NCI-H2196 (cell line): ENCODE data around the gene CCDC12.

Experiments
- DNase-seq: peaks from one replicate; lab custom pipeline; 2025; ENCODE audit not compliant: unreplicated experiment; lab: John Stamatoyannopoulos, UW

The CCDC12 gene

DNA sequence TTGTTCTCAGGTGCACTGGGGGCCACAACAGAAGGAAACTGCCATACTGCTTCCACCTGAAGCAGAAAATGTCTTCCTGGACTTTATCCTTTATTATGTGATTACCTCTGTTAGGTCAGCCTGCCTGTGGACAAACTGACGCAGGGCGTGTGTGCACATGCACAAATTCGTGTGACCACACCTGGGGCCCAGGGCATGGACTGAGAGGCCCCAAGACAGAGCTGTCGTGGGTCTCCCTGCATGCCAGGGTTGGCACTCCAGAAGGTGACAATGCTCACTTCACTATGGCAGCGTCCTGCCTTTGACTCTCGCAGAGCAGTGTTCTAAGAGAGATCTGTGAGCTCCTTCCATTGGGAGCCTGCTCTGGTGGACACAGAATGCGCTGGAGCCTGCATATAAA lies 34.5 kb downstream of the CCDC12 start:
- DNase-seq, result no peak

DNA sequence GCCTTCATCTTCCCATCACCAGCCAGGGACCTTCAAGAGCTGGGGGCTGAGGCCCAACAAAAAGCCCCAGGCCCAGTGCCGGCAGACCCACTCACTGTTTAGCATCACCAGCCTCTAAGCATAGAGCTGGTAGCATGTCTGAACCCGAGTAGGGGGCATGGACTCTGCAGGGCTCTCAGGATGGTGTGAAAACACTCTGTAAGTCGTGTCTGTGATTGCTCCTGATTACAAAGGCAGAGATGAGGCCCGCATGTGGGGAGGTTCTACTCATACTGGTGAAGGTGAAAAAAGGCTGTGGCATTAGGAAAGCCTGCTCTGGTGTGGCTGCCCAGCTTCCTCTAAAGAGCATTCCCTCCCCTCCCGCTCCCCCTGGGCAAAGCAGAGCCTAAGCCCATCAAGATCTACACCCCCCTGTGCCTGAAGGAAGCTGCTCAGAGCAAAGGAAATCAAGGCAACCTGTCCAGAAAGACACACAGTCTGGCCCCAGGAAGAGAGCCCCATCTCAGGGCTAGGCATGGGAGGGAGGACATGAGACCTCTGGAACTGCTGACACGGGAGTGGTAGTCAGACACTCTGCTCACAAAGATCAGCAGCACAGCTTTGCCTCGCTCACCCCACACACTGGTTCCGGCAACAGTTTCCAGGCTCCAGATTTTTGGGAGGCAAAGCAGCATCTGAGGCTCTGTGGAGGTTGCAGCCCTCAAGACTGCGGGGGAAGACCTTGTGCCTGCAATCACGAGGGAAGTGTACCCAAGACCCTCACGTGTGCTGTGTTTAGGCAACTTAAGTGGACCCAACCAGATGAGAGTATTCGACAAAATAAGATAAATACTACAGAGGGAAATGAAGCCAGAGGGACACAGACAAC lies 36.7 kb downstream of the CCDC12 start:
- DNase-seq, result no peak

DNA sequence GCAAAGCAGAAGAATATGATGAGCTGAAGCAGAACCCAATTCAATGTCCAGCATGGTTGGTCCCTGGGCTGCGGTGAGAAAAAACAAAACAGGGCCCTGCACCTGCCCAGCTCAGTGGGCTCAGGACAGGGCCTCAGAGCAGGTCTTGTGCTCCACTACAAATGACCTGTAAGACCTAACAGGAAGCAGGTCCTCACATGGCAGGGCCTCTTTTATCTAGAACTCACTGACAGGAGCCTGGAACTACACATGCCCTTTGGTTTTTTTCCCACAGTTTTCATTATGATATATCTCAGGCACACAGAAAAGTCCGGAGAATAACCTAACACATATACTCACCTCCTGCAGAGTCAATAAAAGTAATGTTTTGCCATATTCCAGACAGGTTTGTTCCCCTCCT lies 38.4 kb downstream of the CCDC12 start:
- no peak for DNase-seq

DNA sequence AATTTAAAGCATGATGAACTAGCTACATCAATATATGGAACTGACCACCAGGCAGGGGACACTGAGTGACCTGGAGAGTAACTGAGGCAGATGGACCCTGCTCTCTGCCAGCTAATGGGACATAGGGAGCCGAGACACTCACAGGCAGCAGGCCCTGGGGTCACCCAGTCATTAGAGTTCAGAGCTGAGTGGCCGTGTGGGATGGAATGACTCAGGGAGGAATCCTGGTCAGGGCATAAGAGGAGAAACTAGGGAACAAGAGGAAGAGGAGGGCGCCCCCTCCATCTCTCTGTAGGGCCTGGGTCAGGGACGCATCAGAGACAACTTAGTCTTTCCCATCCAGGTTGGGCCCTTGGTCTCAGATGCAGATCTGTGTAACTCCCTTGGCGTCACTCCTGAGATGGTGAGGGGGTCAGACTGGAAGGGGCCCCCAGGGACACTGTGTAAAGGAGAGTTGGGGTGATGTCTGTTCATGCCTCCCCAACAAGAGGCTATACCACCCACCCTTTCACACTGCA lies 39.8 kb downstream of the CCDC12 start:
- no peak for DNase-seq

DNA sequence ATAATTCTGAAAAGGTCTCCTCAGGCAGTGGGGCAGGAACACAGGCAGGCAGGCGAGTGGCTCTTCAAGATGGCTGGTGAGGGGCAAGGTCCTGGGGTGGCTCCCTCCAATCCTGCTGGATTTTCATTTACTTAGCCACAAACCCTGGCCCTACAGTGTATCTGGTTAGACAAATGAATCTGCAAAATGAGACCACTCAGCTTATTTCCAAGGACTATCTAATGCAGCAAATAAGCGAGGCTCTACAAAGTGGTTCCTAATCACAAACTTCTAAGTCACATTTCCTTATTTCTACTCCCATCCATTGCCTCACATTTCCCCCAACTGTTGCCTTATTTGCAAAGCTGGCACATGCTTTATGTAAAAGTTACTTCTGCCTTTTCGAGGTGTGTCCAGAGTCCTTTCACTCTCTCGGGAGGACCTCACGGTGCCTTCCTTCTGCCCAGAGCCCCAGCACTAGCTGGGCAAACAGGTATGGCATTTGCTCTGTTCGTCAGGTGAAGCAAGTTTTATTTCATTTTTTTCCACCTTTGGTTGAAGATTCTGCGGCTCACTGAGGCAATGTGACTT lies 40.5 kb downstream of the CCDC12 start:
- DNase-seq, result no peak

DNA sequence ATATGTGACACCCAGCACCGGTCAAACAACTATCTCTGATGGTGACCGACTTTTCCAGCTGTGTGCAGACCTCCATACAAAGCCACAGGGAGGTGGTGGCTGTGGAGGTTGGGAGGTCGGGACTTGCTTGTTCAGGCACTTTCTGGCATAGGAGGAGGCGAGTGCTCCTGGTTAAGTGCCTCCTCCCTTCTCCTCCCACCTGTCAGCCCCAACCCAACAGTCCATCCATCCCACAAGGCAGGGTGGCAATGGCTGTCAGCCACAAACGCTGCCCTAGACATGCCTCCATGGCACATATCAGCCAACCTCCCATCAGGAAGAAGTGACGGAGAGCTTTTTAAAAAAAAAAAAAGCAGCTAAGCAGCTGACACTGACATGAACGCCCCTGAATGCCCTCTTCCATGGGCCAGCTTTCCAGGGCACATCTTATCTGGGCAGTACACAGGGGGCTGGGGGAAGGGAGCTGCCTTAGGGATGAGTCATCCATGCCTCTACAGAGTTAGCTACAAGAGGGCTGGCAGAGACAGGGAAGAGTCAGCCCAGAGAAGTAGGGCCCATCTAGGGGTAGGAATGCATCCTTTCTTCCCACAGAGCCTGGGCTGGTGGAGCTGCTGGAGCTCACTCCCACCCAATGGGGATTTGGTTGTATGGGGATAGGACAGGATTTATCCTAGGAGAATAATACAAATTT lies 41.2 kb downstream of the CCDC12 start:
- DNase-seq, result peak; percentile 34

DNA sequence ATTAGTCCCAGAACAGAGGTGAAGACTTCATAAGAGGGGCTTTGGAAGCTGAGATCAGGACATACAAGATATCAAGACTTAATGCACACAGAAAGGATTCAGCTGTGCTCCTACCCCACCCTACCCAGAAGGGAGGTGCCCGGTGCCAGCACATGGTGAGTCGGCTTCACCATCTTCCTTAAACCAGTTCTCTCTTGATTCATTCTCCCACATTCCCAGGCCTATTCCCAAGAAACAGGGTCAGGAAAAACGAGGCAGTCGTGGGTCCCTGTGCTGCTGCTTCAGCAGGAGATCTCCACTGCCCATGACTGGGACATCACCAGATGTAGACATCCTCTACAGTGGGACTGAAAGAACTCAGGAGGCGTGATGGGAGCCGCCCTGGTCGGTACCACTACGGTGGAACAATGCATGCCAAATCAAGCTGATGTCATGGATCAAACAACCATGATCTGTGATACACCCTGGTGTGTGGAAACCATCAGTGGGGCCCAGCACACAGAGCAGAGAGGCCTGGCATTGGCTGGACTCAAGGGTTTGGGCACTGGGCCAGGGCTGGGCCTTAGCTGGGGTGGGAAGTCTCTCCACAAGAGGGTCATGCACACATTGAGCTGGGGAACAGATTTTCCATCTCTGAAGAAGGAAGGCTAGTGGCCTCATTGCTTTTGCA lies 41.9 kb downstream of the CCDC12 start:
- peak; percentile 4 for DNase-seq

DNA sequence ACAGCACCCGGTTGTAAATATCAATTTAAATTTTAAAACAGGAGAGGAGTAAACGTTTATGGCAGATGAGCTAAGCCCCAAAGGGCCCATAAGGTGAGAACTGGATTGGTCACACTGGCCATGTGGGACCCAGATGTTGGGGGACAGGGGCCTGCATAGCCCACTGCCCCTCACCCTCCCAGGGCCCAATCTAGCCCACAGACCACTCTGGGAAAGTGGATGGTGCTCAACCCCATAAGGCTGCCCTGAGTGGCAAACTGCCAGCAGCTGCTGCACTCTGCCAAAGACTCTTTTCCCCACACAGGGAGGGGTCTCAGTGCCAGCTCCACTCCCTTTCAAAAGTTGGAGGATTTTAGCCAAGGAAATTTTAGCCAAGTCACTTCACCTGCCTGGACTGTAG lies 42.5 kb downstream of the CCDC12 start:
- no peak for DNase-seq

DNA sequence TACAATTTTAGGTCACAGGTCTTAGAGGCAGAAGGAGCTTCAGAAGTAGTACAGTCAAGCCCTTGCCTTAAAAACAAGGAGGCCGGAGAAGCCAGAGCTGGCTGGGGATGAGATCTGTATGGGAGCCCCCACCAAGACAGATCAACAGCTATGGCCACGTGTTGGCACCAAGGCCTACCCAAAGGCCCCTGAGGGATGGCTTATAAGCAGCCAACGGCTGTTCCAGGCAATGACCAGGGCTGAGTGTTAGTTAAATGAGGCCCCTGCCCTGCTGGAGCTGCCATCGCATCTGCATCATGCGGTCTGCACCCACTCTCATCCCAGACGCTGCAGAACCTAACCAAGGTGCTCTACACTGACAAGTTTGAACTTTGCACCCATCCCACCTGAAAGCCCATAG lies 43.3 kb downstream of the CCDC12 start:
- no peak for DNase-seq

DNA sequence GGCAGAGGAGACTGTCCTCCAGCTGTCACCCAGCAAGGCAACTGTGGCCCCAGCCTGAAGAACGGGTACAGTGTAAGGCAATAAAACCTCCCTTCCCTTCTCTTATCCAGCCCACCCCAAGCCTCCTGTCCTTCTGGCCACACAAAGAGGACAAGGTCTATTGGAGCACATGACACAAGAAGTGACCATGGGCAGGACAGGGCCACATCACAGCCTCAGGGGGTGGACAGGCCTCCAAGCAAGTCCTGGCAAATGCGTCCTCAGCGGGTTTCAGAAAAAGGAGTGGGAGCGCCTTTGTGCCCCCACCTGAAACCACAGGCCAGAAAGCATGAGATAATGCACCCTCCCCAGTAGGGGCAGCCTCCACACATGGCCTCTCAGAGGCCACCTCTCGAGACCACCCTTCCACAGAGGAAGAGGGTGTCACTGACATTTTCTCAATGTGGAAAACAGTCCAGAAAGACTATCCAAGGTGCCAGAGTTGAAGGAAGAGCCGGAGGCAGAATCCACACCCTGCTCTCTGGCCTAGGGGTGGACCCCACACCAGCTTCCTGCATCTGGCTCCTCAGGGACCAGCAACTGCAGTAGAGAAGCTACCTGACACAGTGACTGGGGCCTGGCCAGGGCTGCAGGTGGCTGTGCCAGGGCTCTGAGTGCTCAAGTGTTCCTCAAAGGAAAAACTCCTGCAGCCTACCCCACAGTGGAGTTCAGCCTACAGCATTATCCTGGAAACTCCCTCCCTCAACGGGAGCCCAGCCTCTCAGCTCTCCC lies 43.9 kb downstream of the CCDC12 start:
- DNase-seq, result no peak

DNA sequence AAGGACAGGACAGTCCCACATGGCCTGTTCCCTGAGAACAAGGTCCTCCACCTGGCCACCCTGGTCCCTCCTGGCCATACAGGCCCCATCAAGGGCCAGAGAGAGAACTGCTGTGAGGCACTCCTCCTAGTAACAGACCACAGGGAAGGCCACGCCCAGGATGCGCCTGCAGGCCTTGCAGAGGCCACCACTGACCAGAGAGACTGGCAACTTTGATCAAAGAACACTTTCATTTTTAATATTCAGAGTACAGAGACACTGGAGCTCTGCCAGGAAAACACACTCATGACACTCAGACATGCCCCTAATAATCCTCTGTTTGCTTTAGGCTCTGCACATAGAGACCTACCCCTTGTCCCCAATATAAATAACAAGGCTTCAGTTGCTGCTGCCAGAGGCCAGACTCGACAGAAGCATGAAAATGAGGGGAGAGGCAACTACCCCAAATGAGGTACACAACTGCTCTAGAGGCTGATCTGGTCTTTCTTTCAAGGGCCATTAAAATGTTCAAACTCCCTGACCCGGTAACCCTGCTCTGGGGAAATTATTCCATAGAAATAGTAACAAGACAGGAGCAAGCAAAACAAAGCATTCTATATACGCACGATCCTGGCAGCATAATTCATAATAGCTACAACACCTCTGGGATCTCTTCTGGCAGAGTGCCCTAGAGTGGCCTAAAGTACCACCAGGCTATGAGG lies 44.8 kb downstream of the CCDC12 start:
- peak; percentile 3 for DNase-seq

DNA sequence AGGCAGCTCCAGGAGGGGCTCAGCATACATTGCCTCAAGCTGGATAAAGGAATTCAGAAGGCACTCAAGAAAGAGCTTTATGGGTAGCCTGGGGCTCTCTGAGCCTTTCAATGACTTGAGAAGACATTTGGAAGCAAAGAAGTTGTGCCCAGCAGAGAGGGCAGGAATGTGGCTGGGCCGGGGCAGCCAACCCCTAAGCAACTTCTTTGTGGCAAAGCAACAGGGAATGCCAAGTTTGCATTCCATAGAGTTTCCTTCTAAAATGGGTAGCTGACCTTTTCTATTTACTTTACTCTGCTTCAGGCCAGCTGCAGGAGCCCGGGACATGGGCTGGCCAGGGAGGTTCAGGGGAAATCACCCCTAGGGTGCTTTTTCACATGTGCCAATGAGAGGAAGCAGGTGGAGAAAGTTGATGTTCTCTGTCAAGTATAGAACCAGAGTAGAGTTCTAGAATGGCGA lies 45.6 kb downstream of the CCDC12 start:
- no peak for DNase-seq

DNA sequence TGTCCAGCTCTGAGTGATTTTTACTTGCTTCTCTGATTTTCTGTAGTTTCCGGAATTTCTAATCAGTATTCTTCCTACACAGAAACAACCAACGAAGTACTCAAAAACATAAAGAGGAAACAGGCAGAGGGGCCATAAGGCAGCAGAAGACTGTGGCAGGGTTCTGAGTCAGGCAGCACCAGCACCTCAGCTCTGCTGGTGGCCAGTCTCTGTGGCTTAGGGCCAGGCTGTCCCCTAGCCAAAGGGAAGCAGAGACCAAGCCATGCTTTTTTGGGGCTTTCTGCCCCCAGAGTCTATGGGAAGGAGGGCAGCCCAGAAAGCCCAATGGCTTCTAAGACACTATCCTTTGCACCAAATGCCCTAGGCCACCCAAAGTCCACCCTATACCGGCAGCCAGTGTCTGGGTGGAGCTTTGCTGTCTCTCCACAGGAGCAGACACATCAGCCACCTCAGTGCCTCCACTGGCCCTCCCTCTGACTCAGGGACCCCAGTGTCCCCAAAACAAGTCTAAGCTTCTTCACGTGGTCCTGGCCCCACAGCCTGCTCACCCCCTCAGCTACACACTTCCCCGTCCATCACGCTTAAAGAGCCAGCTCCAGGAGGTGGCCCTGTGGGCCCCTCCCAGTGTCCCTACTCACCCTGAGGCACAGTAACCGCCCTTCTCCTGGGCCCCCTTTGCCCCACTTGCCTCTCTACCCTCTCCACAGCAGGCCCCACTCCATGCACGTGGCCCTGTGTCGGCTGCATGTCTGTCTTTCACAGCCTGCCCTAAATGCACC lies 46.2 kb downstream of the CCDC12 start:
- no peak for DNase-seq

DNA sequence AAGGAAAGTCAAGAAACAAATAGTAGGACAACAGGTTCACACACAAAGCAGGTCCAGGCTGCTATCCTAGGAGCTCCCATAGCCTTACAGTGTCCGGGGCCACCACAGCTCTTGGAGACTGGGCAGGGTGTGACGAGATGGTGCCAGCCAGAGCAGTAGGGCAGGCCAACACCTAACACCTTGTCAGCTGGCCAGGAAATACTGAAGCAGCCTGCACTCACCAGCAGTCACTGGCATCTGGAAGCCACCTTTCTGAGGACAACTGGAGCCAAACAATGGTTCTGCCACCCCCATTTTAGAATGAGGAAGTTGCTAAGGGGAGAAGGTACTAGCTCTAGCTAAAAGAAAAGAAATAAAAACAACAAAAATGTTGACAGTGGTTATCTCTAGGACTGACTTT lies 47.2 kb downstream of the CCDC12 start:
- no peak for DNase-seq

DNA sequence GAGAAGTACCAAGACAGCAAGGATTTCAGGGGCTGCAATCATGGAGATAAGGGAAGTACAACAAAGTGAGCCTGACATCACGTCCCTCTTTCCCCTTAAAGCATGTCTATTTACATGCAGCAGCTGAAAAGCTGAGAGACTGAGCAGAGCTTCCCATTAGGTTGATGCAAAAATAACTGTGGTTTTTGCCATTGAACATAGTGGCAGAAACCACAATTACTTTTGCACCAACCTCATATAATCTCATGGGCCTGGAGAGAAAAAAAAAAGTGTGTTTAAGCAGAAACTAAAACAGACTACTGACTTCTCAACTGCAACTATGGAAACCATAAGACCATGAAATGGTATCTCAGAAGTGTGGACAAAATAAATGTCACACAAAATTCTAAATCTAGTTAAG lies 48.3 kb downstream of the CCDC12 start:
- no peak for DNase-seq

DNA sequence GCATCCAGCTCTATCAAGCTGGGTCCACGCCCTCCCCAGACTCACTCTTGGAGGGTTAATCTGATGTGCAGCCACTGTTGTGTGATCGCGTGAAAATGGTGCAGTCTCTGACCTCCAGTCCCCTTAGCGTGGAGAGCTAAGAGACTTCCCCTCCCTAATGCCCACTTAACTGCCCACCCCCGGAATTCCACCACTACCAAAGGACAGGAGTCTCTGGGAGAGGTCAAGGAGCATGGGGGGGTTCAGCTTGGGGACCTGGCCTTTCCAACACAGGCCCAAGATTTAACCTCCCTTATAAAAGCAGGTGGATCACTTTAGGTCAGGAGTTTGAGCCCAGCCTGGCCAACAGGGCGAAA lies 48.8 kb downstream of the CCDC12 start:
- DNase-seq, result no peak

DNA sequence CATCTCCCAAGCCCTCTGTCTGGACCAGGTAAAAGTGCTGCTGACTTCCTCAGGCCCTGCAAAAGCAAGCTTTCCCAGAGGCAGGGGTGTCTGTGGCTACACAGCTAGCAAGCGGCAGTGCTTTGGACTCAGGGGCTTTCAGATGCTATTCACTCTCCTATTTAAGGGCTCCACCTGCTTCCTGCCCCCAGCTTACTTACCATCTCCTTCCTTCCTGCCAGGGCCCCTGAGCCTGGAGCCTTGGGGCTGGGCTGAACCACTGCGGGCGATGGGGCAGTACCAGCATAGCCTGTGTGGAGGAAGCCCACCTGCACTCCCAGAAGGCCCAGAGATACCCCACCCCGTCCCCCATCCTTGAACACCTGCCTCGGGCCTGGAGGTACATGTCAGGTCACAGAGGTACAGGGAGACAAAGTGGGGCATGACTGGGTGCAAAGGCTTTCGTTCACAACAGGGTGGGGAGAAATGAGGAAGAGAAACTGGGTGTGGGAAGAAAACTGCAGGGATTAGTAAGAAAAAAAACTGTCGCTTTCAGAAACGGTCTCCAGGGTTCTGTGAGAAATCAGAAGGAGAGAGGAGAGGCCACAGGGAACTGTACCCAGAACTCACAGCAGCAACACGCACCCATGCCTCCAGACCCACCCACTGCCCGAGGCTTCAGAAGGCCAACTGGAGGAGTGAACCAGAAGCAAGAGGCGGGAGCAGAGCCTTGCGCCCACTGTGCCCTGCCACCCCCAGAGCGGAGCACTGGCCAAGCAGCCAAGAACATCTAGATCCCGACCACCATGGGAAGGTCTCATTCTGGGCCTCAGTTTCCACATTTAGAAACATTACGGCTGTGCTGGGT lies 49.5 kb downstream of the CCDC12 start:
- no peak for DNase-seq

DNA sequence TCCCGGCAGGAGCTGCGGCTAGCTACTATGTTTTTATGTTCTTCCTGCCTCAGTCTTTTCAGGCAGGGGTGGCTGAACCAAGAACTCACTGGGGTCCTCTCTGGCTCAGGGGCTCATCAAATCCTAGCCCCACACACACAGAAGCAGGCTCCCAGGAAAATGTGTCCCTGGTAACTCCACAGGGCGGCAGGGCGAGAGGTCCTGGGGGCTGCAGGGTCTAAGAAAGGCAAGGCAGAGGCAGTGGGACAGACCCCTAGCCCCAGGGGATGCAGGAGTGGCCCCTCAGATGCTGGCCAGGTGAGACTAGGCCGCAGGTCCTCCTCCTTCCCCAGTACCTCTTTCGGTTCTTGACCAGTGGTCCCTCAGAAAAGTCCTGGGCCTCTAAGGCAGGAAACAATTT lies 50.1 kb downstream of the CCDC12 start:
- DNase-seq, result no peak
